Loucy (cell line): ENCODE data around the gene COL4A3.

Experiments used
- EZH2phosphoT487 ChIP-seq: fragments of 200-600 bp; IDR thresholded peaks from 2 replicates; pipeline ENCODE4 v1.6.1; 2018; ENCODE audit warnings: antibody characterized with exemption, mild to moderate bottlenecking, moderate library complexity, borderline replicate concordance
- TF ChIP-seq, protein P1 (sequence below): fragments of 200-600 bp; sonication (generic); conservative IDR thresholded peaks from 2 replicates; pipeline ENCODE4 v1.5.1; 2014; ENCODE audit warnings: mild to moderate bottlenecking, antibody characterized with exemption, low read length

GRCh38 chr2:227237786-227238185, 73.4 kb downstream of the COL4A3 start:
- TF ChIP-seq, protein P1, sequence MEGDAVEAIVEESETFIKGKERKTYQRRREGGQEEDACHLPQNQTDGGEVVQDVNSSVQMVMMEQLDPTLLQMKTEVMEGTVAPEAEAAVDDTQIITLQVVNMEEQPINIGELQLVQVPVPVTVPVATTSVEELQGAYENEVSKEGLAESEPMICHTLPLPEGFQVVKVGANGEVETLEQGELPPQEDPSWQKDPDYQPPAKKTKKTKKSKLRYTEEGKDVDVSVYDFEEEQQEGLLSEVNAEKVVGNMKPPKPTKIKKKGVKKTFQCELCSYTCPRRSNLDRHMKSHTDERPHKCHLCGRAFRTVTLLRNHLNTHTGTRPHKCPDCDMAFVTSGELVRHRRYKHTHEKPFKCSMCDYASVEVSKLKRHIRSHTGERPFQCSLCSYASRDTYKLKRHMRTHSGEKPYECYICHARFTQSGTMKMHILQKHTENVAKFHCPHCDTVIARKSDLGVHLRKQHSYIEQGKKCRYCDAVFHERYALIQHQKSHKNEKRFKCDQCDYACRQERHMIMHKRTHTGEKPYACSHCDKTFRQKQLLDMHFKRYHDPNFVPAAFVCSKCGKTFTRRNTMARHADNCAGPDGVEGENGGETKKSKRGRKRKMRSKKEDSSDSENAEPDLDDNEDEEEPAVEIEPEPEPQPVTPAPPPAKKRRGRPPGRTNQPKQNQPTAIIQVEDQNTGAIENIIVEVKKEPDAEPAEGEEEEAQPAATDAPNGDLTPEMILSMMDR = no peak
- no peak for TF ChIP-seq EZH2phosphoT487
